ENCODE data around the gene MAST2. TPM values are rescaled to one million over a fixed set of nuclear protein-coding genes. Genes with fewer than 3 reads are reported as not detected.
A peak's percentile ranks its signal among the peaks of the same experiment; 100 is the strongest.

MAST2 gene
- total and polyA plus RNA-seq, 9 of the 15 experiments (the other 6 are each of a cell fraction or from before 2014, with no cell fraction given) = 0.73 to 32.0 (median 17.8) TPM

DNA sequence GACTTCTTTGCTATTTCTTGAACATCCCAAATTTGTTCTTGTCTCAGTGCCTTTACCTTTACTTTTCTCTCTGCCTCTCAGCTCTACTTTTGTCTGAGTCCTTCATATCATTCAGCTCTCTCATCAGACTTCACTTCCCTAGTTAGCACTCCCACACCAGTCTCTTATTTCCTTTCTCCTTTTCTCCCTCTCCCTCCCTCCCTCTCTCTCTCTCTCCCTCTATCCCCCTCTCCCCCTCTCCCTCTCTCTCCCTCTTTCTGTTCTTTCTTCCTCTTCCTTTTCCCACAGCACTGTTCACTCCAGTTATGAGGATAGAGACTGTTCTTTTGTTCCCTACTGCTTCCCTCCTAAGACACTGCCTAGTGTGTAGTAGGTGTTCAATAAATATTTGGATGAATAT is 154.9 kb downstream of the MAST2 start (continued):
- TF ChIP-seq, protein P1, sequence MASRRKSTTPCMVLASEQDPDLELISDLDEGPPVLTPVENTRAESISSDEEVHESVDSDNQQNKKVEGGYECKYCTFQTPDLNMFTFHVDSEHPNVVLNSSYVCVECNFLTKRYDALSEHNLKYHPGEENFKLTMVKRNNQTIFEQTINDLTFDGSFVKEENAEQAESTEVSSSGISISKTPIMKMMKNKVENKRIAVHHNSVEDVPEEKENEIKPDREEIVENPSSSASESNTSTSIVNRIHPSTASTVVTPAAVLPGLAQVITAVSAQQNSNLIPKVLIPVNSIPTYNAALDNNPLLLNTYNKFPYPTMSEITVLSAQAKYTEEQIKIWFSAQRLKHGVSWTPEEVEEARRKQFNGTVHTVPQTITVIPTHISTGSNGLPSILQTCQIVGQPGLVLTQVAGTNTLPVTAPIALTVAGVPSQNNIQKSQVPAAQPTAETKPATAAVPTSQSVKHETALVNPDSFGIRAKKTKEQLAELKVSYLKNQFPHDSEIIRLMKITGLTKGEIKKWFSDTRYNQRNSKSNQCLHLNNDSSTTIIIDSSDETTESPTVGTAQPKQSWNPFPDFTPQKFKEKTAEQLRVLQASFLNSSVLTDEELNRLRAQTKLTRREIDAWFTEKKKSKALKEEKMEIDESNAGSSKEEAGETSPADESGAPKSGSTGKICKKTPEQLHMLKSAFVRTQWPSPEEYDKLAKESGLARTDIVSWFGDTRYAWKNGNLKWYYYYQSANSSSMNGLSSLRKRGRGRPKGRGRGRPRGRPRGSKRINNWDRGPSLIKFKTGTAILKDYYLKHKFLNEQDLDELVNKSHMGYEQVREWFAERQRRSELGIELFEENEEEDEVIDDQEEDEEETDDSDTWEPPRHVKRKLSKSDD (conservative IDR thresholded peaks at IDR 0.05; ENCODE audit: low read length) = no peak
- TF ChIP-seq ZNF707 (CRISPR knock-in tag; conservative IDR thresholded peaks at IDR 0.05) (no peak), MAFG (tag; conservative IDR thresholded peaks at IDR 0.05) (no peak), SRF (CRISPR knock-in tag; IDR thresholded peaks at IDR 0.05) (no peak), HSF4 (CRISPR knock-in tag; IDR thresholded peaks at IDR 0.05; ENCODE audit: borderline replicate concordance) (no peak), RFX7 (CRISPR knock-in tag; IDR thresholded peaks at IDR 0.05) (no peak), TCF3 (CRISPR knock-in tag; IDR thresholded peaks at IDR 0.05) (no peak), COPS2 (conservative IDR thresholded peaks at IDR 0.05) (no peak), ZNF668 (CRISPR knock-in tag; IDR thresholded peaks at IDR 0.05) (no peak), SMAD1 (IDR thresholded peaks at IDR 0.05; ENCODE audit: low read depth, low read length, partially characterized antibody) (no peak), ZNF282 (CRISPR knock-in tag; IDR thresholded peaks at IDR 0.05) (no peak)
- TF ChIP-seq, protein P2, sequence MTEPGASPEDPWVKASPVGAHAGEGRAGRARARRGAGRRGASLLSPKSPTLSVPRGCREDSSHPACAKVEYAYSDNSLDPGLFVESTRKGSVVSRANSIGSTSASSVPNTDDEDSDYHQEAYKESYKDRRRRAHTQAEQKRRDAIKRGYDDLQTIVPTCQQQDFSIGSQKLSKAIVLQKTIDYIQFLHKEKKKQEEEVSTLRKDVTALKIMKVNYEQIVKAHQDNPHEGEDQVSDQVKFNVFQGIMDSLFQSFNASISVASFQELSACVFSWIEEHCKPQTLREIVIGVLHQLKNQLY (CRISPR knock-in tag; conservative IDR thresholded peaks at IDR 0.05) = no peak
- TF ChIP-seq, protein P3, sequence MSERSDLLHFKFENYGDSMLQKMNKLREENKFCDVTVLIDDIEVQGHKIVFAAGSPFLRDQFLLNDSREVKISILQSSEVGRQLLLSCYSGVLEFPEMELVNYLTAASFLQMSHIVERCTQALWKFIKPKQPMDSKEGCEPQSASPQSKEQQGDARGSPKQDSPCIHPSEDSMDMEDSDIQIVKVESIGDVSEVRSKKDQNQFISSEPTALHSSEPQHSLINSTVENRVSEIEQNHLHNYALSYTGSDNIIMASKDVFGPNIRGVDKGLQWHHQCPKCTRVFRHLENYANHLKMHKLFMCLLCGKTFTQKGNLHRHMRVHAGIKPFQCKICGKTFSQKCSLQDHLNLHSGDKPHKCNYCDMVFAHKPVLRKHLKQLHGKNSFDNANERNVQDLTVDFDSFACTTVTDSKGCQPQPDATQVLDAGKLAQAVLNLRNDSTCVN (CRISPR knock-in tag; IDR thresholded peaks at IDR 0.05) = peak; percentile 47; the same call in 1 of the 2 replicates
- TF ChIP-seq, protein P4, sequence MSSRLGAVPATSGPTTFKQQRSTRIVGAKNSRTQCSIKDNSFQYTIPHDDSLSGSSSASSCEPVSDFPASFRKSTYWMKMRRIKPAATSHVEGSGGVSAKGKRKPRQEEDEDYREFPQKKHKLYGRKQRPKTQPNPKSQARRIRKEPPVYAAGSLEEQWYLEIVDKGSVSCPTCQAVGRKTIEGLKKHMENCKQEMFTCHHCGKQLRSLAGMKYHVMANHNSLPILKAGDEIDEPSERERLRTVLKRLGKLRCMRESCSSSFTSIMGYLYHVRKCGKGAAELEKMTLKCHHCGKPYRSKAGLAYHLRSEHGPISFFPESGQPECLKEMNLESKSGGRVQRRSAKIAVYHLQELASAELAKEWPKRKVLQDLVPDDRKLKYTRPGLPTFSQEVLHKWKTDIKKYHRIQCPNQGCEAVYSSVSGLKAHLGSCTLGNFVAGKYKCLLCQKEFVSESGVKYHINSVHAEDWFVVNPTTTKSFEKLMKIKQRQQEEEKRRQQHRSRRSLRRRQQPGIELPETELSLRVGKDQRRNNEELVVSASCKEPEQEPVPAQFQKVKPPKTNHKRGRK (tag; IDR thresholded peaks at IDR 0.05) = no peak
